A549 (cell line): ENCODE results near the gene DKC1. TPM values are rescaled to one million over a fixed set of nuclear protein-coding genes. Genes with fewer than 3 reads are reported as not detected.

Experiments used
- ATAC-seq, 2 experiments: fragments of 200-7000 bp in 1 of 2; fragments of >200 bp in 1 of 2; cut with Nextera tagmentation in 1 of 2; cut with Tn5 transposase in 1 of 2; 3 replicates each; pipeline versions ENCODE4 v1.8.0 to v1.9.1; 2018 to 2020; ENCODE audit warnings: mild to moderate bottlenecking in 1 of 2, moderate library complexity in 1 of 2
- CTCF ChIA-PET: fragments of 300-600 bp; sonication (Branson Sonifier 250); formaldehyde crosslinking; extraction: SDS; loops from one replicate; lab custom pipeline; 2021; ENCODE audit warnings: antibody characterized with exemption, inconsistent platforms; lab: Yijun Ruan, JAX
- POLR2A ChIA-PET: fragments of 350-600 bp; formaldehyde crosslinking; extraction: SDS; loops from one replicate; lab custom pipeline; 2021; ENCODE audit warnings: antibody characterized with exemption, inconsistent platforms; lab: Yijun Ruan, JAX
- DNase-seq, 2 experiments: peaks; one replicate each; pipeline versions ENCODE4 v3.0.0 to v3.0.0-alpha.2; 2011 to 2016; ENCODE audit warnings: low read depth in 1 of 2, low spot score in 1 of 2
- FAIRE-seq: peaks from 2 replicates; lab custom pipeline; 2011; peaks lifted over from hg19 to GRCh38; lab: Jason Lieb, UNC
- H3K27ac ChIP-seq, 2 experiments: fragments of >200 bp; sonication (Bioruptor Twin); formaldehyde crosslinking; 3 replicates each; pipeline ENCODE4 v1.5.1; 2016 to 2017
- H3K4me1 ChIP-seq: fragments of >200 bp; sonication (Bioruptor Twin); formaldehyde crosslinking; 3 replicates; pipeline ENCODE4 v1.6.1; 2016
- H3K4me2 ChIP-seq: fragments of >200 bp; sonication (Bioruptor Twin); formaldehyde crosslinking; 3 replicates; pipeline ENCODE4 v1.6.1; 2016
- H3K4me3 ChIP-seq: fragments of >200 bp; sonication (Bioruptor Twin); formaldehyde crosslinking; 3 replicates; pipeline ENCODE4 v1.5.1; 2016
- H3K9me3 ChIP-seq: fragments of >200 bp; sonication (Bioruptor Twin); formaldehyde crosslinking; 3 replicates; pipeline ENCODE4 v1.6.1; 2016
- BHLHE40 ChIP-seq: IDR thresholded peaks from 2 replicates; pipeline ENCODE4 v1.6.1; 2012; ENCODE audit warnings: low read depth, low read length, inconsistent platforms
- CEBPB ChIP-seq, 2 experiments: fragments of >200 bp in 1 of 2; sonication (Bioruptor Twin) in 1 of 2; formaldehyde crosslinking in 1 of 2; IDR thresholded peaks; 2 replicates each; pipeline ENCODE4 v1.6.1; 2012 to 2016
- E2F6 ChIP-seq: IDR thresholded peaks from 2 replicates; pipeline ENCODE4 v1.6.1; 2012; ENCODE audit warnings: low read depth, borderline replicate concordance
- ELK1 ChIP-seq: fragments of 150-350 bp; IDR thresholded peaks from 2 replicates; pipeline ENCODE4 v1.6.1; 2014; ENCODE audit warnings: low read depth, mild to moderate bottlenecking, low read length
- FOSB ChIP-seq: fragments of 250-450 bp; sonication (Bioruptor Pico); IDR thresholded peaks from 2 replicates; pipeline ENCODE4 v1.5.0; 2020; ENCODE audit warnings: mild to moderate bottlenecking, moderate library complexity
- FOXS1 ChIP-seq: fragments of 250-450 bp; sonication (Bioruptor Pico); IDR thresholded peaks from 2 replicates; pipeline ENCODE4 v1.5.0; 2020; ENCODE audit warnings: mild to moderate bottlenecking, moderate library complexity
- MAFK ChIP-seq: fragments of 450-650 bp; IDR thresholded peaks from 2 replicates; pipeline ENCODE4 v1.6.1; 2014; ENCODE audit not compliant: partially characterized antibody
- MYC ChIP-seq: IDR thresholded peaks from 2 replicates; pipeline ENCODE4 v1.6.1; 2012; ENCODE audit warnings: mild to moderate bottlenecking, inconsistent platforms, low read length, improper control_type of control experiment, borderline replicate concordance
- POLR2A ChIP-seq: IDR thresholded peaks from 2 replicates; pipeline ENCODE4 v1.6.1; 2012; ENCODE audit warnings: mild to moderate bottlenecking, low read length
- REST ChIP-seq: fragments of 200-600 bp; sonication (generic); IDR thresholded peaks from 2 replicates; pipeline ENCODE4 v1.6.1; 2016; ENCODE audit warnings: antibody characterized with exemption, mild to moderate bottlenecking, moderate library complexity
- SMC3 ChIP-seq: fragments of >200 bp; sonication (Bioruptor Twin); formaldehyde crosslinking; IDR thresholded peaks from 3 replicates; pipeline ENCODE4 v1.6.1; 2018; ENCODE audit warnings: inconsistent platforms
- TFCP2L1 ChIP-seq: fragments of 250-450 bp; sonication (Bioruptor Pico); IDR thresholded peaks from 2 replicates; pipeline ENCODE4 v1.5.0; 2021; ENCODE audit warnings: mild to moderate bottlenecking
- ZC3H11A ChIP-seq: fragments of 450-650 bp; IDR thresholded peaks from 2 replicates; pipeline ENCODE4 v1.6.1; 2014; ENCODE audit warnings: antibody characterized with exemption, mild to moderate bottlenecking
- WGBS: methylation state at CpG from one replicate; pipeline ENCODE4 v1.1.6; 2017; ENCODE audit errors: missing lambda C conversion rate; 5-methylcytosine and 5-hydroxymethylcytosine counted together
- polyA plus RNA-seq, 4 experiments: library from polyadenylated mRNA; depleted of rRNA in 3 of 4; stranded (reverse); fragments of >200 nt; fragmentation: RNase III in 1 of 4; extraction: RNeasy Plus Mini Kit Qiagen cat#74134 plus additional on column Dnase treatment in 1 of 4; gene quantifications; 2 replicates in 3 of 4; 3 replicates in 1 of 4; pipeline ENCODE4 v1.2.3, GENCODE V29; 2011 to 2017
- TF ChIP-seq, protein P1 (sequence below): fragments of 250-450 bp; sonication (Bioruptor Pico); IDR thresholded peaks from 2 replicates; pipeline ENCODE4 v1.5.0; 2020; ENCODE audit warnings: low read depth, mild to moderate bottlenecking, moderate library complexity

The DKC1 gene
- polyA plus RNA-seq, 2 of the 4 experiments (the other 2 are of a cell fraction) = 166 to 209 TPM

- 67% methylated on average over 5 of the region's 5 CpGs for WGBS
- ATAC-seq (no peak), FAIRE-seq (no peak), DNase-seq (no peak)
- H3K9me3 ChIP-seq = 0 out of 3 replicates have a peak, but pooled peaks cover 6% of the 10 kb centered on the region
- H3K4me1 ChIP-seq = peaks cover 6% of the 10 kb centered on the region; the same call in 1 of the 3 replicates
- POLR2A ChIA-PET = no interaction called here
- H3K4me3 ChIP-seq = no peak overlapping the region
- CTCF ChIA-PET = interaction anchor here (1.2 to 1.5 kb wide), 2 partner anchors 15 to 56 kb away, joined by 3 read pairs; partner anchors contain the start of gene GAB3
- no peak for TF ChIP-seq POLR2A
- no peak overlapping the region for H3K27ac ChIP-seq
- H3K4me2 ChIP-seq = no peak overlapping the region
These were observed 44.3 kb downstream of the DKC1 start for GRCh38 chrX:154806837-154807501.

GRCh38 chrX:154809939-154810665 is 47.4 kb downstream of the DKC1 start:
- 48% methylated on average over 1 of the region's 1 CpG for WGBS
- Histone ChIP-seq H3K4me1 (0 out of 3 replicates have a peak, but pooled peaks cover under 1% of the 10 kb centered on the region), H3K9me3 (0 out of 3 replicates have a peak, but pooled peaks cover 6% of the 10 kb centered on the region), H3K27ac (no peak overlapping the region), H3K4me2 (no peak overlapping the region), H3K4me3 (no peak overlapping the region)
- ATAC-seq = no peak
- ChIA-PET POLR2A (no interaction called here), CTCF (interaction anchor here (0.6 kb wide), 1 partner anchor 1350 kb away, joined by 4 read pairs; no protein-coding TSS in a partner anchor)
- DNase-seq = no peak
- no peak for FAIRE-seq
- TF ChIP-seq E2F6 (no peak), FOSB (CRISPR knock-in tag) (no peak), FOXS1 (no peak), BHLHE40 (no peak), ELK1 (no peak), ZC3H11A (no peak), TFCP2L1 (CRISPR knock-in tag) (no peak), MAFK (no peak), CEBPB (IDR thresholded peaks at IDR 0.05) (no peak), POLR2A (no peak), MYC (no peak), SMC3 (no peak), REST (no peak)
- TF ChIP-seq, protein P1, sequence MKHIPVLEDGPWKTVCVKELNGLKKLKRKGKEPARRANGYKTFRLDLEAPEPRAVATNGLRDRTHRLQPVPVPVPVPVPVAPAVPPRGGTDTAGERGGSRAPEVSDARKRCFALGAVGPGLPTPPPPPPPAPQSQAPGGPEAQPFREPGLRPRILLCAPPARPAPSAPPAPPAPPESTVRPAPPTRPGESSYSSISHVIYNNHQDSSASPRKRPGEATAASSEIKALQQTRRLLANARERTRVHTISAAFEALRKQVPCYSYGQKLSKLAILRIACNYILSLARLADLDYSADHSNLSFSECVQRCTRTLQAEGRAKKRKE (CRISPR knock-in tag) = no peak
